ENCODE data around the gene CXADR.

CXADR gene

DNA sequence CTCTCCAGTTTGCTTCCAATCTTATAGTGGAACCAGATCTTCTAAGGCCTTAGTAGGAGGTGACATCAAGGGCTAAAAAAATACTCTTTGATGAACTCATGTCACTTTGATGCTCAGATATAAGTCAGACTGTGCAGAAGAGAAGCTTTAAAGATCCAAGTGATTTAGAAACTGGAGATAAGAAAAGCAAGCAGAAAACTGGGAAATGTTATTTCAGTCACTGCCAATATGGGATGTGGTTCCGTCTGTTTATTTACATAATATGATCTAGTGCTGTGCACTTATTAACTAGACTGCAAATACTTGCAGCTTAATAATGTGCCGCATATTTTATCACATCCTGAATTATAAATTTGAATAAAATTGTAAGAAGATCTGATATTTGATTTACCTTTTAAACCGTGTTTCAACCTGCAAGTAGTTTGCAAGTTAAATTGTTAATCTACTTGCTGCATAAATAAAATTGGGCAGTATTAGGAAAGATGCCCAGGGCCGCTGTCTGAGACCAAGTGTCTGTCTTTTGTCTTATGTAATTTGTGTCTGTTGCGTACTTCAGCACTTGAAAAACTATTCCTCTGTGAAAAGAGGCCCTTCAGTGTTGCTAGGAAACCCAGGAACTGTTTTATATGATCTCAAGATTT is 29.6 kb downstream of the CXADR start:
- no peak for DNase-seq (ENCODE audit: low read depth)

DNA sequence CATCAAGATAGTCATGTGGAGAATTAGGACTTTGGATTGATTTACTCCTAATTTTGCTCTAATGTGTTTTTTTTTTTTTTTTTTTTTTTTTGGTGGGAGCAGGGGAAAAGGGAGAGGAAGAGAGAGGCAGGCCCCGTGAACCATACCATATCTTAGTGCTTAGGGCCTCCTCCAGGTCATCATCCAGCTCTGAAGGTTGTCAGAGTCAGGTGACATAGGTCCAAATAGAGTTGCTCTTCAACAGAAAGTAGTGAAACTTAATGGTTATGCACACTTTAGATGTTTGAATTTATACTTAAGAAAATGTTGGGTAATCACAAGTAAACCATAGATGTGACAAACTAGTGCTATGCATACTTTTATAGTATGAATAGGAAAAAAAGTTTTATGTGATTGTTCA is 32.2 kb downstream of the CXADR start:
- DNase-seq (ENCODE audit: low read depth) = no peak

DNA sequence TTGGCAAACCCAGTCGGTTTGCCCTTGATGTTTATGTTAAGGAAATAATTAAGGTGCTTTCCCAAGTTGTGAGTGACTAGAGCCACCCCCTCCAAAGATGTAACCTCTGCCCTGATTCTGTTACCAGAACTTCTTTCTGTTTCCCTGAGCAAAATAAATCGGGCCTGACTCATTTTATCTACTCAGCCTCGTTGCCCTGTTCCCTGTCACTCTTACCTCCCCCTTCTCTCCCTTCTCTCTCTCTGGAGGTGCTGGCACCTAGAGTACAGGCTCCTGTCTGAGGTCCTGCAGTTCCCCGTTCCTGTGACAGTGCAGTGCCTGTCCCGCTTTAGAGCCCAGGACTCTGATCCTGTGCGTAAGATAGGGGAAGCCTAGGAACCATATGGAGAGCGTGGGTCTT is 35.4 kb downstream of the CXADR start:
- DNase-seq (ENCODE audit: low read depth) = no peak

DNA sequence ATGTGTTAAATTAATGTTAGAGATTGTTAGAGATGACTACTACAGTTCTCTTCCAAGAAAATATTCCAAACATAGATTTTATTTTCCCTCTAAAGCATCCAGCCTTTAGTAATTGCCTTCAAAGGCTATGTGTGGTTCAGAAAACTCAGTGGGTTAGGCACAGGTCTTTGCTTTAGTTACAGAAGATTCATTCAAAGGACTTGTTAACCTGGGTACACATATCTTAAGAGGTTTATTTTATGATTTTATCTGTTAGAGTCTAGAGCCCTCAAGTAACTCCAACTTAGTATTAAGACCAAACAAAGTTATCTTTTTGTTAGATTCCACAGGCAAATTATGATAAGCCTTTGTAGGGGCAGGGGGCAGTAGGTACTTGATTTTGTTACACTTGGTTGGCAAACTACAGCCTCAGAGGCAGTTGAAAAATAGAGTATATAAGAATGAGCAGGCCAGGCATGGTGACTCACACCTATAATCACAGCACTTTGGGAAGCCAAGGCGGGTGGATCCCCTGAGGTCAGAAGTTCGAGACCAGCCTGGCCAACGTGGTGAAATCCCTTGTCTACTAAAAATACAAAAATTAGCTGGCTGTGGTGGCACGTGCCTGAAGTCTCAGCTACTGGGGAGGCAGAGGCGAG is 37.9 kb downstream of the CXADR start:
- DNase-seq (ENCODE audit: low read depth) = no peak

DNA sequence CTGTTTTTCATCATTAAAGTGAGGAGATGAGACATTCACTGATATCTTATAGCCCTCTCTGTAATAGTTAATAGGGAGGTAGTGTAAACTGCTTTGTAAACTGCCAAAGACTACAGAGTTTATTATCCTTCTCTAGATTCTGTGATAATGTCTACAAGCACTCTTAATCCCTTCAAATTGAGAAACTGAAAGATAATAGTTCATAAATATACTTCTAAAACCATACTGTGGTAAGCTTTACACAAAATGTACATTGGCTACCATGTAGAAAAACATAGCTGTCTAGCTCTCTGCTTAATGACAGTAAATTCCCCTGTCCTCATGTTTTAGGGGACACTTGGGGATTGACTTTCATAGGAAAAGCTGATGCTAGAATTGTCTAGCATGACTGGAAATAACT is 39.6 kb downstream of the CXADR start:
- DNase-seq (ENCODE audit: low read depth) = no peak

DNA sequence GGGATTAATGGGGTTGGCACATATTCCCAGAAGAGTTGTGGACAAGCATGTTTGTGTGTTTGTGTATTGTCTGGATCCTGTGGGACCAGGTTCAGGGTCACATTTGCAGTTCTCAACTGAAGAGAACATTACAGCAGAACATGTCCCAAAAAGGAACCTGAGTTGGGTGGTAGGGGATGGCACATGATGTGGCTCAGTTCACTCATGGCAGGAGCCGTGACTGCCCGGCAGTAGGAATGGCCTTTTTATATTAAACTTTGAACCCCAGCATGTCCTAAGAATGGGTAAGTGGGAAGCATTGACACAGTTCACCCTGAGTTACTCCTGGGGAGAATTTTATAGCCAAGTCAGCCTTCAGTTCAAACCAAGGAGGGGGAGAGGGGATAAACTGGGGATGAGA is 41.3 kb downstream of the CXADR start:
- no peak for DNase-seq (ENCODE audit: low read depth)

DNA sequence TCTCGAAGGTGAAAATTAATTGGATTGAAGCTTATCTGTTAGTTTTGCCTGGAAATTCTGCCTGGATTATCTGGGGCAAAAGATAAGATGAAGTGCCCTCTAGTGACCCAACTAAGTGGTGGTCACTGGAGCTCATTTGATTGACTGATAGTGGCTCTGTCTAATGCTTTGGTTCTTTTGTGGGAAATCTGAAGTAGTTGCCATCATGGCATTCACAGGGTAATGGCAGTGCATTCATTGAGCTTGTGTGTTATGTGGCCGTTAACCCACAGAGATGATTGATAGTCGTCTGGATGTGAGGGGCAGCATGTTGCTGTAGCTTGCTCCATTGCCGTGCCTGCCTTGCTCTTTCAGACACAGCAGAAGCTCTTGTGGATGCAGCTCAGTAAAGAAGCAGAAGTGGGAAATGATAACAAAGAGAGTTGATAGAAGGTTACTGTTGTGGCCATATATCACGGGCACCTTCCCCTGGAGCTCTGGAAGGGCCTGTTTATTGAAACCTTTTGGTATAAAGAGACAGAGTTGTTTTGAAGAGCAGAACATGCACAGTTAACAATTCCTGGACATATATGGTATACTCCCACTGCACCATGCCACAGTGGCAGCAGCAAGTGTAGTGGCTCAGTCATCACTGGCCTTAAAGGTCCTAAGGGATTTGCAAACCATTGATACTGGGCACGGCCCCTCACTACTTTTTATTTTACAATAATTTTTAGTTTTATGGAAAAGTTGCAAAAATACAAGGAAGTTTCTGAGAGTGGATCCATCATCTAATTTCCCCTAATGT is 42.0 kb downstream of the CXADR start:
- DNase-seq (ENCODE audit: low read depth) = no peak

DNA sequence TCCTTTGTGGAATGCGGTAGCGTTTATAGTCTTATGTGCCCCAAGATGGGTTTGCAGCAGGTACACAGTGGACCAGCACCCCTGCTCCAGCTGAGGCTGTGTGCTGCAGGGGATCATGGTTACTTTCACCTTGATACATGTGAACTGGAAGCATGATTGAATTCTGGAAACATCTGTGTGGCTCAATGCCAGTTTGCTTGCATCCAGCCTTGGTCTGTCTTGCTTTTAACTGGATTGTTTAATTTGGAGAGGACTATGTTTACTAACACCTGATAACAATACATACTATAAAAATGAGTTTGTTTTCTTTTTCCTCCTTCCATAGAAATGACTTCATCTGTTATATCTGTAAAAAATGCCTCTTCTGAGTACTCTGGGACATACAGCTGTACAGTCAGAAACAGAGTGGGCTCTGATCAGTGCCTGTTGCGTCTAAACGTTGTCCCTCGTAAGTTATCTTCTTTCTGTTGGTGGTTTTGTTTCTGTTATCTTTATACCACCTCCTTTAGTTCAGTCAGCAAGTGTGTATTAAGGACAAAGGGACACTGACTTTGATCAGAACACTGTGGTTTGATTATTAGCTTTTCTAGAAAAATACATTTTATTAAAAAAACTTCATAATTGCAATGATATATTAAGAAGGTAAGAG is 47.7 kb downstream of the CXADR start:
- no peak for DNase-seq (ENCODE audit: low read depth)

DNA sequence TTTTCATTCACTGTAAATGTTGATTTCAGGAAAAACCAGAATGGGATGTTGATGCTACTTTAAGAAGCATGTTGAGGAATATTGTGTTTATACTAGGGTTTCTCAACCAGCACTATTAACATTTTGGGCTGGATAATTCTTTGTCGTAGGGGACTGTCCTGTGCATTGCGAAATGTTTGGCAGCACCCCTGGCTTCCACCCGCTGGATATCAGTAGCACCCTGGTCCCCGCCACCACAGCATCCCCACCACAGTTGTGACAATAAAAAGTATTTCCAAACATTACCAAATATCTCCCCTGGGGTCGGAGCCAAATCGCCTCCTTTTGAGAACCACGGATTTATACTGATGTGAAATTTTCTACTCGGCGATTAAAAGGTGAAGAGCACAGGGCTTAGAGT is 57.9 kb downstream of the CXADR start:
- DNase-seq (ENCODE audit: low read depth) = no peak

DNA sequence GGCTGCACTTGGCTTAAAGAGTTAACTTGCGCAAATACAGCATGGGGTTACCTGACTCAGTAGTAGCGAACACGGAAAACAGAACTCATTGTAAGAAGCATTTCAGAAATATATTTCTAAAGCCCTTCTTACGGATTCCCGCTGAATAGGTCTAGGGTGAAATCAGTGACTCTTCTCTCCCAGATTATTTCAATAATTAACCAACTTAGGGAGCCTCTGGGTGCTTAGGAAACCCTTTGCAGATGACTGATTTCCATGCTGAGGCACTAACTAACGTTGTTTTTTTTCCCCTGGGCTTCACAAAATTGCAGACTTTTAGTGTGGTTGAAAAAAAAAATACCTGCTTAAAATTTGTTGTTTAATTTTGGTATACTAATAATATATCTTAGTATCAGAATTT is 59.6 kb downstream of the CXADR start:
- no peak for DNase-seq (ENCODE audit: low read depth)

DNA sequence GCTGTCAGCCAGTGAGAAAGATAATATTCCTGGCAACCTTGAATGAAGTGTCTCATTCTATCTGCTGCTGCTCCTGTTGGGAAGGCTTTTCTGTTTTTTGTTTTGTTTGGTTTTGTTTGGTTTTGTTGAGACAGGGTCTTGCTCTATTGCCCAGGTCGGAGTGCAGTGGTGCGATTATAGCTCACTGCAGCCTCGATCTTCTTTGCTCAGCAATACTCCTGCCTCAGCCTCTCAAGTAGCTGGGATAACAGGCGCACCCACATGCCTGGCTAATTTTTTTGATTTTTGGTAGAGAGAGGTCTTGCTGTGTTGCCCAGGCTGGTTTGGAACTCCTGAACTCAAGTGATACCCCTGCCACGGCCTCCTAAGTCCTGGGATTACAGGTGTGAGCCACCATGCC is 62.2 kb downstream of the CXADR start:
- no peak for DNase-seq (ENCODE audit: low read depth)

DNA sequence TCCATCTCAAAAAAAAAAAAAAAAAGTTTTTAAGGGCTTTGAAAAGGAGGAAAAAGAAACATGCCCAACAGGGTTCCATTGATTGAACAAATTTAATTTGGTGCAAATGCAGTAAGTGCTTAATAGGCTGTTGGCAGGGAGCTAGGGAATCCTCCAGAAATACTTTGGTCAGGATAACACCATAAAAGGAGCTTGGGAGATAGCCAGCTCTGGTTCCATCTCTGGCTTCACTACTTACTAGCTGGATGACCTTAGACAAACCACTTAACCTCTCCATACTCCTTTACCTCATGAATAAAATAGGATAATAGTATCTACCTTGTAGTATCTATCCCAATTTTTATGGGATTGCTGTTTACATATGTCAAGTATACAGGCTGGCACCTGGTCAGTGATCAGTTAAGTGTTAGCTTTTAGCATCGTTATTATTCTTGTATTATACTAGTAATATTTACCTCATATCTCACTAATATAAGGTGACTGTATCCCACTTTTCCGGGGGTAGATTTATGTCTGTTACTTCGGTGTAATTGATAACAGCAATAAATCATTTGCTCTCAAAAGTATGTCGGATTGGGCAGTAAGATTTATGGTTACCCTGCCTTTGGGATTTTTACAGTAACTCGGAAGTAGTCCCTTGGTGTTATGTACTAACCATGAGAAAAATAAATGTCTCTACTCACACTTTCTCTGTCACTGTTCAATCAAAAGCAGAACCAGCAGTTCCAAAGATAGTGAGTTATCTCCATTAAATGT is 63.4 kb downstream of the CXADR start:
- DNase-seq (ENCODE audit: low read depth) = no peak

DNA sequence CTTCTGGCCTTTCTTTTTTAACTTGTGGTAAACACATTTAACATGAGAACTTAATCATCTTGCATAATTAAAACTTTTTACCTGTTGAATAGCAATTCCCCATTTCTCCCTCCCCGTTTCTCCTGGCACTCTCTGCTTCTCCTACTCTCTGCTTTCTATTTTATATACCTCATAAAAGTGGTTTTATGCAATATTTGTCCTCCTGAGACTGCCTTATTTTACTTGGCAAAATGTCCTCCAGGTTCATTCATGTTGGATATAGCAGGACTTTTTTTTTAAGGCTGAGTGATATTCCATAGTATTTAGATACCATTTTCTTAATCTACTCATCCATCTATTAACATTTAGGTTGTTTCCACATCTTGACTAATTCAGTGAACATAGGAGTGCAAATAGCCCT is 64.9 kb downstream of the CXADR start:
- DNase-seq (ENCODE audit: low read depth) = no peak

DNA sequence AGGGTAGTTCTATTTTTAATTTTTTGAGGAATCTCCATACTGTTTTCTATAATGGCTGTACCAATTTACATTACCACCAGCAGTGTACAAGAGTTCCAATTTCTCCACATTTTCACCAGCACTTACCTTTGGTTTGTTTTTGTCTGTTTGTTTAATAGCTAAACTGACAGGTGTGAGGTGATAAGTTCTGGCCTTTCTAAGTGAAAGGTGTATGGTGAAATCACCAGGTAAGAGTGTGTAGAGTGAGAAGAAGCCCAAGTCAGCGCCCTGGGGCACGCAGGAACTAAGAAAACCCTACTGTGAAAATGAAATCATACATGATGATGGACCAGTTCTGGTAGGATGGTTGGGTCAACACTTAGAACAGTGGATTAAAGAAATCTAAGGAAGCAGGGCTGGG is 65.3 kb downstream of the CXADR start:
- DNase-seq (ENCODE audit: low read depth) = no peak

DNA sequence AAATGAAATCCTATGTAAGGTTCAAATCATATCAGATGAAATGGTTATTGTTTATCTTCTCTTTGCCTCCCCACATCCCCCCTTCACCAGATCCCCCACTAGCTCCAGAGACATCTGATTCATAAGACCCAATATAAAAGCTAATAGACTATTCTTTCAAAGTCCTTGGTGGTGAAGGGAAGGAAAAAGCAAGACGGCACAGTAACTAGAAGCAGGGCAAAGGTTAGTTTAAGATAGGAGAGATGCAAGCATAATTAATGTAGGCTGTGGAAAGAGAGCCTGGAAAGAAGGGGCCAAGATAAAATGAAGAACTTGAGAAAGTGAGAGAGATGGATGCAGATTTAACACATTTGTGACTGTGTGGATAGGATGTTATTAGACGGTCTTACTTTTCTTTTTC is 66.0 kb downstream of the CXADR start:
- no peak for DNase-seq (ENCODE audit: low read depth)

DNA sequence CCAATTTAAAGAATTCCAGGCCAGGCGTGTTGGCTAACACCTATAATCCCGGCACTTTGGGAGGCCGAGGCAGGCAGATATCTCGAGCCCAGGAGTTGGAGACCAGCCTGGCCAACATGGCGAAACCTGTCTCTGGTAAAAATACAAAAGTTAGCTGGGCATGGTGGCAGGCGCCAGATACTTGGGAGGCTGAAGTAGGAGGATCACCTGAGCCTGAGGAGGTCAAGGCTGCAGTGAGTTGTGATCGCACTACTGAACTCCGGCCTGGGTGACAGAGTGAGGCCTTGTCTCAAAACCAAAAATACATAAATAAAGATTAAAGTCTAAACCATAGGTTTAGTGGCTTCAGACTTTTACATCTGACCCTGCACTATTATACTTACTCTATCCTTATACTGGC is 67.5 kb downstream of the CXADR start:
- no peak for DNase-seq (ENCODE audit: low read depth)

DNA sequence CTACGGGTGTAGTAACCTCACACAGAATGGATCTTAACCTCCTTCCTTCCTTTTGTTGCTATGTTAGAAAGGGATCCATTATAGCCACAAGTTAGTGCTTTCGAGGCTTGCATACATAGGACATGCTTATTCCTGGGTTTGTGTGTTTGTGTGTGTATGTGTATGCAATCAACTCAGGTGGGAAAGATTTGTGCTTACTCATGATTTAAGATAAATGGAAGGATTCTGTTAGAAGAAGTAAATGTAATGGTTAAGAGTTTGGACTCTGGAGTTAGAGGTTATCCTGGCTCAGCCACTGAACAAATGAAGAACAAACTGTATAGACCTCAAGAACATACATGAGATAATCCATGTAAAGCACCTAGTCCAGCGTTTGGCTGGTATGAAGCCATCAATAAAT is 71.1 kb downstream of the CXADR start:
- no peak for DNase-seq (ENCODE audit: low read depth)

DNA sequence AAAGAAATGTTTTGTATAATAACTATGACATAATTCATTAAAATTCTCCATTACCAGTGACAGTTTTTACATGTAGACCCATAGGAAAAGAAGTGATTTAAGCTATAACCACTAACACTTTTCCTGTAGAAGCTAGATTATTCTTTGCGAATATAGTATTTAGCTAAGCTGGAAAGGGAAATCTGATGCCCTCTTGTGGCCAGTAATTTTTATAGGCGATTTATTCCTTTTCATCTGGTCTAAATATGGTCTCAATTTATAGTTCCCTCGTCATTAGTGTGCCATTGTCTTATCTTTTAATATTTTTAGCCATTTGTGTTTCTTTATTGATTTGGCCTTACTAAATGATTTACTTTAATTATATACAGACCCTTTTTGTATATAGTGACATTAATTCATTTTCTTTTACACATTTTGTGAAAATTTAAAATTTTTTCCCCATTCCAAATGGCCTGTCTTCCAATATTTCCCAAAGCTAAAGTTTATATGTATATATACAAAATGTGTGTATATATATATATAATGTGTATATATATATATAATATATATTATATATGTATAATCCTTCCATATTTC is 73.1 kb downstream of the CXADR start:
- no peak for DNase-seq (ENCODE audit: low read depth)

DNA sequence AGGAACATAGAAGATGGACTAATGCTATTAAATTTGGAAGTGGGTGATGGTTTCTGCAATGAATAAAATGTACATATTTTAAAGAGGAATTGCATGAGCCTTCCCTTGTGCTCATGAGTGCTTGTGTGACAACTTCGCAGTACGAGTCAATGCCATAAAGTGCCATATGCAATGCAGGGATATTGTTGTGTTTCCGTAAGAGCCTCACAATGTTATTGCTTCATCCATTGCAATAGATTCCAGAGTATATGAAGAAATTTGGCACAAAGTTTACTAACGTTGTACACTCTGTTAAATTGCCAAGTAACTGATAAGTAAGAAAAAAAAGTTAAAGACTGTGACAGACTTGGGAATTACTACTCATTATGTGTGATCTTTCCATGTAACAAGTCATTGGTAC is 77.6 kb downstream of the CXADR start:
- DNase-seq (ENCODE audit: low read depth) = no peak

DNA sequence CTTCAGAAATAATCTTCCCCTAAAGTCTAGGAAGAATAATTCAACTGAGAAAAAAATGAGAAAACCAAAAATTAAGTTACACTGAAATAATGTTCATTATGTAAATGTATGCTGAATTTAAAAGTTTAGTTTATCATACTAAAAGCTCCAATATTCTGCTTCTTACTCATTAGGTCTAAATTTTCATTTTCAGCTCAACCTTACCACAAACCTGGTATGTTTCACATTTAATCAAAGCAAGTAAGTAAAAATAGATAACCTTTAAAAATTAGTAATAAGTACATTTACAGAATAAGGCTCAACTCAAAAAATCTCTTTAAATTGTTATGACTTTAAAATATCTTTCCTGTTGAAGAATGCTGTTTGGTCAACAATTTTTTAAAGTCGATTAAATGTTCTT is 84.8 kb downstream of the CXADR start:
- no peak for DNase-seq (ENCODE audit: low read depth)

DNA sequence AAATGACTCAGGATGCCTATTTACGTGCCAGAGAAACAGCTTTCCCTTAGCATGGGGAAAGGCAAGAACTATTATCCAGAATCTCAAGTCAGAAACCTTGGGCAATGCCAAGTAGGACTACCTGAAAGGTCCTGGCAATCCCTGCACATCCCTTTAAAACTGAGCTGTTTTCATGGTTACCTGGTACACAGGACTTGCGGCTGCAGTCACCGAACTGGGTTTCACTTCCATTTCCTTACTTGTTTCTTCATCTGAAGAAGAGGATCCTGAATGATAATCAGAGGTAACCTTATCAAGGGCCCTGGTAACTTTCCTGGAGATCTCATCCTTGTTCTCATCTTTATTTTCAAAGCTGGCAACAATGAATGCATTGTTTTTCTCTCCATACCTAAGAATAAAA is 85.6 kb downstream of the CXADR start:
- no peak for DNase-seq (ENCODE audit: low read depth)

DNA sequence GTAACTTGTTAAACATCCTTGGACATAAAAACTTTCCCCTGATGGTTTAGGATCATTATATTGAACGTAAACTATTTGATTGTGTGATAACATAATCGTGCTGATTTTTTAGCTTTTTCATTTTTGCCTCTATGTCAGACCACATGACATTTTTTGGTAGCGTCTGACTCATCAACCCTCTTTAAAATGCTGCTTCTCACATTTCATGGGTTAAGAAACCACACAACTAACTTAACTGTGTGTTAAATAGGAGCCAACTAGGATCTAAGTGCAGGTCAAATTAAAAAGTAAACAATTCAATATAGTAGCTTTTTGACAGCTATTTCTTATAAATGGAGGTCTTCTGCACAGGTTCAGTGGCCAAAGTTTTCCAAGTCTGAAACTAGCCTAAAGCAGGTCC is 90.0 kb downstream of the CXADR start:
- DNase-seq (ENCODE audit: low read depth) = no peak
